ENCODE data around the gene PGF. TPM values are rescaled to one million over a fixed set of nuclear protein-coding genes. Genes with fewer than 3 reads are reported as not detected.
A peak's percentile ranks its signal among the peaks of the same experiment; 100 is the strongest.

PGF gene
- total and polyA plus RNA-seq, 4 donors = 3.0 to 10.0 (median 6.8) TPM

GRCh38 chr14:74979442-74980397, 24.3 kb upstream of the PGF start:
- Histone ChIP-seq H3K9me3 (ENCODE audit: control insufficient read depth in 4 of 4, insufficient read depth in 3 of 4, low read length in 3 of 4) (no peaks in the 10 kb centered on the region), H3K36me3 (ENCODE audit: control insufficient read depth in 4 of 4, insufficient read depth in 4 of 4, low read length in 4 of 4) (no peaks in the 10 kb centered on the region), H3K9ac (ENCODE audit: insufficient read depth in 1 of 2, low read length in 2 of 2) (no peak overlapping the region), H3K4me3 (no peak overlapping the region), H3K27ac (ENCODE audit: low read depth in 1 of 2, low read length in 1 of 2) (no peak overlapping the region), H3K4me1 (ENCODE audit: control insufficient read depth in 5 of 5, insufficient read depth in 5 of 5, low read length in 5 of 5) (peaks cover 0 to 76% (median 17%) of the 10 kb centered on the region in 5 donors), H3K27me3 (ENCODE audit: control insufficient read depth in 3 of 3, insufficient read depth in 3 of 3, low read length in 2 of 3) (no peaks in the 10 kb centered on the region)
- no peak for TF ChIP-seq CTCF (IDR thresholded peaks at IDR 0.05; ENCODE audit: control extremely low read depth, extremely low read depth)
- ATAC-seq (ENCODE audit: insufficient read depth, low FRiP score) (no peak), DNase-seq (peak; percentile 40 to 62 (median 52))
- 80 to 89% methylated on average over 23 of the region's 23 CpGs for WGBS, 2 donors

GRCh38 chr14:74979029-74979428, 23.6 kb upstream of the PGF start:
- no peak for DNase-seq
- H3K27ac ChIP-seq (ENCODE audit: low read depth in 1 of 2, low read length in 1 of 2) = no peak overlapping the region
- H3K36me3 ChIP-seq (ENCODE audit: control insufficient read depth in 4 of 4, insufficient read depth in 4 of 4, low read length in 4 of 4) = no peaks in the 10 kb centered on the region
- peaks cover 2 to 83% (median 19%) of the 10 kb centered on the region in 5 donors for H3K4me1 ChIP-seq (ENCODE audit: control insufficient read depth in 5 of 5, insufficient read depth in 5 of 5, low read length in 5 of 5)
- no peaks in the 10 kb centered on the region for H3K9me3 ChIP-seq (ENCODE audit: control insufficient read depth in 4 of 4, insufficient read depth in 3 of 4, low read length in 3 of 4)
- H3K4me3 ChIP-seq = no peak overlapping the region
- no peak for TF ChIP-seq CTCF (IDR thresholded peaks at IDR 0.05; ENCODE audit: control extremely low read depth, extremely low read depth)
- no peak overlapping the region for H3K9ac ChIP-seq (ENCODE audit: insufficient read depth in 1 of 2, low read length in 2 of 2)
- H3K27me3 ChIP-seq (ENCODE audit: control insufficient read depth in 3 of 3, insufficient read depth in 3 of 3, low read length in 2 of 3) = no peaks in the 10 kb centered on the region
- WGBS, 2 donors = 81 to 94% methylated on average over 4 of the region's 4 CpGs
- no peak for ATAC-seq (ENCODE audit: insufficient read depth, low FRiP score)

- no peak overlapping the region for H3K9ac ChIP-seq (ENCODE audit: insufficient read depth in 1 of 2, low read length in 2 of 2)
- H3K36me3 ChIP-seq (ENCODE audit: control insufficient read depth in 4 of 4, insufficient read depth in 4 of 4, low read length in 4 of 4) = no peaks in the 10 kb centered on the region
- WGBS, 2 donors = 89% methylated on average over 11 of the region's 11 CpGs
- no peaks in the 10 kb centered on the region for H3K9me3 ChIP-seq (ENCODE audit: control insufficient read depth in 4 of 4, insufficient read depth in 3 of 4, low read length in 3 of 4)
- no peak overlapping the region for H3K27ac ChIP-seq (ENCODE audit: low read depth in 1 of 2, low read length in 1 of 2)
- no peaks in the 10 kb centered on the region for H3K27me3 ChIP-seq (ENCODE audit: control insufficient read depth in 3 of 3, insufficient read depth in 3 of 3, low read length in 2 of 3)
- TF ChIP-seq CTCF (IDR thresholded peaks at IDR 0.05; ENCODE audit: control extremely low read depth, extremely low read depth) = no peak
- H3K4me3 ChIP-seq = no peak overlapping the region
- ATAC-seq (ENCODE audit: insufficient read depth, low FRiP score) (no peak), DNase-seq (no peak)
- peaks cover 2 to 88% (median 20%) of the 10 kb centered on the region in 5 donors for H3K4me1 ChIP-seq (ENCODE audit: control insufficient read depth in 5 of 5, insufficient read depth in 5 of 5, low read length in 5 of 5)
These were observed 23.1 kb upstream of the PGF start for GRCh38 chr14:74978416-74978947.
